VCaP (cell line): ENCODE measurements around the gene GSTM4.

ENCODE experiments used
- H3K27ac ChIP-seq: fragments of 450-650 bp; 2 replicates; pipeline ENCODE4 v1.5.1; 2017
- TF ChIP-seq, protein P1 (sequence below): fragments of 450-650 bp; conservative IDR thresholded peaks from 2 replicates; pipeline ENCODE4 v1.5.1; 2017; ENCODE audit warnings: mild to moderate bottlenecking, moderate library complexity

GSTM4 gene

DNA sequence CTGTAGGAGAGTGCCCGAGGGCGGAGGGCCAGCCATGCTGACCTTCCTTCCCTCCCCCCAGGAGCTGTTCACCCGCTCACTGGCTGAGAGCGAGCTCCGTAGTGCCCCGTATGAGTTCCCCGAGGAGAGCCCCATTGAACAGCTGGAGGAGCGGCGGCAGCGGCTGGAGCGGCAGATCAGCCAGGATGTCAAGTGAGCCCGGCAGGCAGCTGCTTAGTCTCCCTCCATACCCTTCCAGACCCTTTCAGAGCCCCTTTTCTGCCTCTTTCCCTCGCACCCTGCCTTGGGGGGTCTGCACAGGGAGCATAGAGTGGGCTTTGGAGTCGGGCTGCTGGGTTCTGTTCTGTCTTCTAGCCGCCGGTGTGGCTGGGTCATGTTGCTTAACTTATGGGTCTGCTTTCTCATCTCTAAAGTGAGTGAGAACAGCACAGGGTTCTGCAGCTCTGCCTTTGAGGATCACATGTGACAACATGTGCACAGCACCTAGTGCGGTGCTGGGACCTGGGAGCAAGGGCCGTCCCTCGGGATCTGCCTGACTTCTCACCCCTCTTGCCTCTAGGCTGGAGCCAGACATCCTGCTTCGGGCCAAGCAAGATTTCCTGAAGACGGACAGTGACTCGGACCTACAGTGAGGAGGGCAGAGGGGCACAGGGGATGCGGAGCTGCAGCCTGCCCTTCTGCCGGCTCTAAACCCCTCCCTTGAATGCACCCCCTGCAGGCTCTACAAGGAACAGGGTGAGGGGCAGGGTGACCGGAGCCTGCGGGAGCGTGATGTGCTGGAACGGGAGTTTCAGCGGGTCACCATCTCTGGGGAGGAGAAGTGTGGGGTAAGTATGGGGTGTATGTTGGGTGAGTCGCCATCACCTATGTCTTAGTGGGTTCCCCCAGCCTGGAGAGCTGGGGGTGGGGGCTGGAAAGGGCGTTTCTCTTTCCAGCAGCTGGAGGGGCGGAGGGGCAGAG, 30.0 kb upstream of the GSTM4 start:
- TF ChIP-seq, protein P1, sequence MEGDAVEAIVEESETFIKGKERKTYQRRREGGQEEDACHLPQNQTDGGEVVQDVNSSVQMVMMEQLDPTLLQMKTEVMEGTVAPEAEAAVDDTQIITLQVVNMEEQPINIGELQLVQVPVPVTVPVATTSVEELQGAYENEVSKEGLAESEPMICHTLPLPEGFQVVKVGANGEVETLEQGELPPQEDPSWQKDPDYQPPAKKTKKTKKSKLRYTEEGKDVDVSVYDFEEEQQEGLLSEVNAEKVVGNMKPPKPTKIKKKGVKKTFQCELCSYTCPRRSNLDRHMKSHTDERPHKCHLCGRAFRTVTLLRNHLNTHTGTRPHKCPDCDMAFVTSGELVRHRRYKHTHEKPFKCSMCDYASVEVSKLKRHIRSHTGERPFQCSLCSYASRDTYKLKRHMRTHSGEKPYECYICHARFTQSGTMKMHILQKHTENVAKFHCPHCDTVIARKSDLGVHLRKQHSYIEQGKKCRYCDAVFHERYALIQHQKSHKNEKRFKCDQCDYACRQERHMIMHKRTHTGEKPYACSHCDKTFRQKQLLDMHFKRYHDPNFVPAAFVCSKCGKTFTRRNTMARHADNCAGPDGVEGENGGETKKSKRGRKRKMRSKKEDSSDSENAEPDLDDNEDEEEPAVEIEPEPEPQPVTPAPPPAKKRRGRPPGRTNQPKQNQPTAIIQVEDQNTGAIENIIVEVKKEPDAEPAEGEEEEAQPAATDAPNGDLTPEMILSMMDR, result no peak
- no peak overlapping the region for H3K27ac ChIP-seq

DNA sequence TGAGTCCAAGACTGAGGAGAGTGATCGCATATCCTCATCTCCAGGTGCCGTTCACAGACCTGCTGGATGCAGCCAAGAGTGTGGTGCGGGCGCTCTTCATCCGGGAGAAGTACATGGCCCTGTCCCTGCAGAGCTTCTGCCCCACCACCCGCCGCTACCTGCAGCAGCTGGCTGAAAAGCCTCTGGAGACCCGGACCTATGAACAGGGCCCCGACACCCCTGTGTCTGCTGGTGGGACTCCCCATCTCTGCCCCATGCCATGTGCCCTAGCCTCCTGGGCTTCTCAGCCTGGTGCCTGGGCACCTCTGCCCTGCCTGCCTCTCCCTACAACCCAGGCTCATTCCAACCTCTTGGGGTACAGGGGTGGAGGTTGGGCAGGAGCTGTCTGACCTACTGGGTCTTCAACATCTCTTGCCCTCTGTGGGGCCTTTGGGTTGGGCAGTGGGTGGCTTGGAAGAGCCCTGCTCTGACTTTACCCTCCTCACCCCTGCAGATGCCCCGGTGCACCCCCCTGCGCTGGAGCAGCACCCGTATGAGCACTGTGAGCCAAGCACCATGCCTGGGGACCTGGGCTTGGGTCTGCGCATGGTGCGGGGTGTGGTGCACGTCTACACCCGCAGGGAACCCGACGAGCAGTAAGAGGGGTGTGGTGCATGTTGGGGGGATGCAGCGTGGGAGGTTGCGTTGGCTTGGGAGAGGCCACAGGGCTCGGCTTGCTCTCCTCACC, 29.1 kb upstream of the GSTM4 start:
- TF ChIP-seq, protein P1, result no peak
- H3K27ac ChIP-seq, result no peak overlapping the region

DNA sequence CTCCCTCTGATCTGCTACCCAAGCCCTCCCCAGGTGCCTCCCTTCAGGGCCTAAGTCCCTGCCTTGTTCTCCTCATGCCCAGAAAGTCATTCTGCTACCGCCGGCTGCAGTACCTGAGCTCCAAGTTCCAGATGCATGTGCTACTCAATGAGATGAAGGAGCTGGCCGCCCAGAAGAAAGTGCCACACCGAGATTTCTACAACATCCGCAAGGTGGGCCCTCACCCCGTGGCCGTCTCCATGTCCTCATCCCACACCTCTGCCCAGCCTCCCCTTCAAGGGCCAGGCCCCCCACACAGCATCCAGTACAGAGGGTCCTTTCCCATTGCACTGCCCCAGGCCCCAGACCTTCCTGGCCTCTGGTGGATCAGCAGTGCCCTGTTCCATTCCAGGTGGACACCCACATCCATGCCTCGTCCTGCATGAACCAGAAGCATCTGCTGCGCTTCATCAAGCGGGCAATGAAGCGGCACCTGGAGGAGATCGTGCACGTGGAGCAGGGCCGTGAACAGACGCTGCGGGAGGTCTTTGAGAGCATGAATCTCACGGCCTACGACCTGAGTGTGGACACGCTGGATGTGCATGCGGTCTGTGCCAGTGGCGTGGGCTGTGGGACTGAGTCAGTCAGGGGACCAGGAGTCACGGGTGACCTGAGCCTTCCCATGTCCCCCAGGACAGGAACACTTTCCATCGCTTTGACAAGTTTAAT, 28.1 kb upstream of the GSTM4 start:
- TF ChIP-seq, protein P1, result no peak
- no peak overlapping the region for H3K27ac ChIP-seq

DNA sequence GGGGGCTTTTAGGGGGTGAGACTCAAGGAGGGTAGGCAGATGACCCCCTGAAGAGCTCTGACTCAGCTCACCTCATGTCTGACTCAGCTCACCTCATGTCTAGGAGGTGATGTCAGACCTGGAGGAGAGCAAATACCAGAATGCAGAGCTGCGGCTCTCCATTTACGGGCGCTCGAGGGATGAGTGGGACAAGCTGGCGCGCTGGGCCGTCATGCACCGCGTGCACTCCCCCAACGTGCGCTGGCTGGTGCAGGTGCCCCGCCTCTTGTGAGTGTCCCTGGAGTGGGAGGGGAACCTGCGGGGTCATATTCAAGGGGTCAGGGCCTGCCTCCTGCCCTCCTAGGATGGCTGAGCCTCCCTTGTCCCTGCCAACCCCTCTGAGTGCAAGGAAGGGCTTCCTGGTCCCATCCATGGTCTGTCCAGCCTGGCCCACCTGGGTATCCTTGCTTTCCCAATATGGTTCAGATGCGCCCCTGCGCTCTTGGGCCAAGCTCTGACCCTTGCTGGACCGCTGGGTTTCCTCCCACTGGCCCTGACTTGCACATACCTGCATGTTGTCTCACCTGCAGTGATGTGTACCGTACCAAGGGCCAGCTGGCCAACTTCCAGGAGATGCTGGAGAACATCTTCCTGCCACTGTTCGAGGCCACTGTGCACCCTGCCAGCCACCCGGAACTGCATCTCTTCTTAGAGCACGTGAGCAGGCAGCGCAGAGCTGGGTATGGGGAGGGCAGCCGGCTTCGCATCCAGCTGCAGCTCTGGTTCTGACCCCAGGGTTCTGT, 27.2 kb upstream of the GSTM4 start:
- TF ChIP-seq, protein P1, result no peak

DNA sequence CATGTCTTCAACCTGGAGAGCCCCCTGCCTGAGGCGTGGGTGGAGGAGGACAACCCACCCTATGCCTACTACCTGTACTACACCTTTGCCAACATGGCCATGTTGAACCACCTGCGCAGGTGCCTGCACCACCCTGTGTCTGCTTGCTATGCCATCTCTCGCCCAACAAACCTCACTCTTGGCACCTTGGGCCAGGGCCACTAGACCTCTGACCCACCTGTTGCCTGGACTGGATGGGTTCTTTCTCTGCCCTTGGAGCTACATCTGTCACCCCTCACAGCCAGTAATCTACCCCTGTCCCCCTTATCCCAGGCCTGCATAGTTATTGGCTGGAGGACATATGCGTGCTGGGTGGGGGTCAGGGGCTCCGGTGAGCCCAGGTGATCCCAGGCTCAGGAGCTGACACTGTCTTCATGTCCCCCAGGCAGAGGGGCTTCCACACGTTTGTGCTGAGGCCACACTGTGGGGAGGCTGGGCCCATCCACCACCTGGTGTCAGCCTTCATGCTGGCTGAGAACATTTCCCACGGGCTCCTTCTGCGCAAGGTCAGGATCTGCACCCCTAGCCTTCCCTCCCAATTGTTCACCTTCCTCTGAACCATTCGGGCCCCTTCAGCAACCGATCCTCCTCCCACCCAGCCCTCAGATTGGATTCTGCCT, 26.4 kb upstream of the GSTM4 start:
- TF ChIP-seq, protein P1, result no peak

More for the DNA sequence above, 27.2 kb upstream of the GSTM4 start:
- no peak overlapping the region for H3K27ac ChIP-seq

DNA sequence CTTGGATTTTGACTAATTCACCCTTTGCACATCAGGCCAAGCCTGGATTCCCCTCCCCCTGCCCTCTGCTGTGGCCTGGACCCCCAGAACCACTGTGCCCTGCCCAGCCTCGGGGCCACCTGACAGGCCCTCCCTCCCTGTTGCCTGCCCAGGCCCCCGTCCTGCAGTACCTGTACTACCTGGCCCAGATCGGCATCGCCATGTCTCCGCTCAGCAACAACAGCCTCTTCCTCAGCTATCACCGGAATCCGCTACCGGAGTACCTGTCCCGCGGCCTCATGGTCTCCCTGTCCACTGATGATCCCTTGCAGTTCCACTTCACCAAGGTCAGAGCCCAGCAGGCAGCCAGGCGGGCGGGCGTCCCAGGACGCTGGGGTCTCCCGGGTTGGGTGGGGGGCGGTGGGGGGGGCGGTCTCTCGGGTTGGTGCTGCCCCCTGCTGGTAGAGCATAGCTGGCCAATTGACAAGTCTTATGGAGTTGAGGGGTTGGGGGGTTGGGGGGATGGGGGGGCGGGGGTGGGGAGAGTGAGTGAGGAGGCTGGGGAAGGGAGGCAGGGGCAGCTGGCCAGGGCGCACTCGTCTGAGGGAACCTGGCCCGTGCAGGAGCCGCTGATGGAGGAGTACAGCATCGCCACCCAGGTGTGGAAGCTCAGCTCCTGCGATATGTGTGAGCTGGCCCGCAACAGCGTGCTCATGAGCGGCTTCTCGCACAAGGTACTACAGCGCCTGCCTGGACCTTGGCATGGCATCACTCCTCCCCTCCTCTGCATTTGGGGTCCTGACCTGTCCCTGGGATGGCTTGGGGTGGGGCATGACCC, 25.6 kb upstream of the GSTM4 start:
- H3K27ac ChIP-seq, result no peak overlapping the region
- TF ChIP-seq, protein P1, result peak; percentile 44

More for the DNA sequence above, 26.4 kb upstream of the GSTM4 start:
- no peak overlapping the region for H3K27ac ChIP-seq
